Measurements from ENCODE around the gene RPS14. TPM values are rescaled to one million over a fixed set of nuclear protein-coding genes. Genes with fewer than 3 reads are reported as not detected.

RPS14 gene
- total and polyA plus RNA-seq, 9 of the 15 experiments (the other 6 are each of a cell fraction or from before 2014, with no cell fraction given) = 1,824 to 5,983 (median 3,017) TPM

DNA sequence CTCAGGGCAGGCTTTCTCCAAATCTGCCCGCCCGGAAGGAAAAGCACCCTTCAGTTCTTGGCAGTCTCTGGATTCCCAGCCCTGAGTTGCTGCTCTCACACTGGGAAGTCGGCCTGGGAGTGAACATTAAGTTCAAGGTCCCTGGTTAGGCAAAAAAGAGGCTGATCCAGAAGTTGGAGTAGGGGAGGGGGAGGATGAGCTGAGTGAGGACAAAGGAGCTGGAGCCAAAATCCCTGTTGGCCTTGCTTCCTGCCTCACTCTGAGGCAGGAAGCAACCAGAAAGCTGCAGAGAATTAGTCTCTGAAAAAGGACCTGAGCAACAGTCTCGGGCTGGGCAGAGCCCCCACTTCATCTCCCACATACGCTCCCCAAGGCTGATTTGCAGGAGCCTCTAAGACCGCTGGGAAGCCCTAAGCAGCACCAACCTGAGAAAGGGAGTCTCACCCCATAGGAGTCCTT is 15.0 kb upstream of the RPS14 start (continued):
- TF ChIP-seq, protein P1, sequence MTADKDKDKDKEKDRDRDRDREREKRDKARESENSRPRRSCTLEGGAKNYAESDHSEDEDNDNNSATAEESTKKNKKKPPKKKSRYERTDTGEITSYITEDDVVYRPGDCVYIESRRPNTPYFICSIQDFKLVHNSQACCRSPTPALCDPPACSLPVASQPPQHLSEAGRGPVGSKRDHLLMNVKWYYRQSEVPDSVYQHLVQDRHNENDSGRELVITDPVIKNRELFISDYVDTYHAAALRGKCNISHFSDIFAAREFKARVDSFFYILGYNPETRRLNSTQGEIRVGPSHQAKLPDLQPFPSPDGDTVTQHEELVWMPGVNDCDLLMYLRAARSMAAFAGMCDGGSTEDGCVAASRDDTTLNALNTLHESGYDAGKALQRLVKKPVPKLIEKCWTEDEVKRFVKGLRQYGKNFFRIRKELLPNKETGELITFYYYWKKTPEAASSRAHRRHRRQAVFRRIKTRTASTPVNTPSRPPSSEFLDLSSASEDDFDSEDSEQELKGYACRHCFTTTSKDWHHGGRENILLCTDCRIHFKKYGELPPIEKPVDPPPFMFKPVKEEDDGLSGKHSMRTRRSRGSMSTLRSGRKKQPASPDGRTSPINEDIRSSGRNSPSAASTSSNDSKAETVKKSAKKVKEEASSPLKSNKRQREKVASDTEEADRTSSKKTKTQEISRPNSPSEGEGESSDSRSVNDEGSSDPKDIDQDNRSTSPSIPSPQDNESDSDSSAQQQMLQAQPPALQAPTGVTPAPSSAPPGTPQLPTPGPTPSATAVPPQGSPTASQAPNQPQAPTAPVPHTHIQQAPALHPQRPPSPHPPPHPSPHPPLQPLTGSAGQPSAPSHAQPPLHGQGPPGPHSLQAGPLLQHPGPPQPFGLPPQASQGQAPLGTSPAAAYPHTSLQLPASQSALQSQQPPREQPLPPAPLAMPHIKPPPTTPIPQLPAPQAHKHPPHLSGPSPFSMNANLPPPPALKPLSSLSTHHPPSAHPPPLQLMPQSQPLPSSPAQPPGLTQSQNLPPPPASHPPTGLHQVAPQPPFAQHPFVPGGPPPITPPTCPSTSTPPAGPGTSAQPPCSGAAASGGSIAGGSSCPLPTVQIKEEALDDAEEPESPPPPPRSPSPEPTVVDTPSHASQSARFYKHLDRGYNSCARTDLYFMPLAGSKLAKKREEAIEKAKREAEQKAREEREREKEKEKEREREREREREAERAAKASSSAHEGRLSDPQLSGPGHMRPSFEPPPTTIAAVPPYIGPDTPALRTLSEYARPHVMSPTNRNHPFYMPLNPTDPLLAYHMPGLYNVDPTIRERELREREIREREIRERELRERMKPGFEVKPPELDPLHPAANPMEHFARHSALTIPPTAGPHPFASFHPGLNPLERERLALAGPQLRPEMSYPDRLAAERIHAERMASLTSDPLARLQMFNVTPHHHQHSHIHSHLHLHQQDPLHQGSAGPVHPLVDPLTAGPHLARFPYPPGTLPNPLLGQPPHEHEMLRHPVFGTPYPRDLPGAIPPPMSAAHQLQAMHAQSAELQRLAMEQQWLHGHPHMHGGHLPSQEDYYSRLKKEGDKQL (CRISPR knock-in tag; IDR thresholded peaks at IDR 0.05; ENCODE audit: borderline replicate concordance) = no peak
- TF ChIP-seq MAFG (tag; conservative IDR thresholded peaks at IDR 0.05) = no peak
- TF ChIP-seq ZNF184 (CRISPR knock-in tag; IDR thresholded peaks at IDR 0.05) = no peak
- TF ChIP-seq, protein P2, sequence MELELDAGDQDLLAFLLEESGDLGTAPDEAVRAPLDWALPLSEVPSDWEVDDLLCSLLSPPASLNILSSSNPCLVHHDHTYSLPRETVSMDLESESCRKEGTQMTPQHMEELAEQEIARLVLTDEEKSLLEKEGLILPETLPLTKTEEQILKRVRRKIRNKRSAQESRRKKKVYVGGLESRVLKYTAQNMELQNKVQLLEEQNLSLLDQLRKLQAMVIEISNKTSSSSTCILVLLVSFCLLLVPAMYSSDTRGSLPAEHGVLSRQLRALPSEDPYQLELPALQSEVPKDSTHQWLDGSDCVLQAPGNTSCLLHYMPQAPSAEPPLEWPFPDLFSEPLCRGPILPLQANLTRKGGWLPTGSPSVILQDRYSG (tag; conservative IDR thresholded peaks at IDR 0.05; ENCODE audit: low read depth) = no peak
- TF ChIP-seq COPS2 (conservative IDR thresholded peaks at IDR 0.05) = no peak
